ENCODE measurements around the gene MCRS1.

DNA sequence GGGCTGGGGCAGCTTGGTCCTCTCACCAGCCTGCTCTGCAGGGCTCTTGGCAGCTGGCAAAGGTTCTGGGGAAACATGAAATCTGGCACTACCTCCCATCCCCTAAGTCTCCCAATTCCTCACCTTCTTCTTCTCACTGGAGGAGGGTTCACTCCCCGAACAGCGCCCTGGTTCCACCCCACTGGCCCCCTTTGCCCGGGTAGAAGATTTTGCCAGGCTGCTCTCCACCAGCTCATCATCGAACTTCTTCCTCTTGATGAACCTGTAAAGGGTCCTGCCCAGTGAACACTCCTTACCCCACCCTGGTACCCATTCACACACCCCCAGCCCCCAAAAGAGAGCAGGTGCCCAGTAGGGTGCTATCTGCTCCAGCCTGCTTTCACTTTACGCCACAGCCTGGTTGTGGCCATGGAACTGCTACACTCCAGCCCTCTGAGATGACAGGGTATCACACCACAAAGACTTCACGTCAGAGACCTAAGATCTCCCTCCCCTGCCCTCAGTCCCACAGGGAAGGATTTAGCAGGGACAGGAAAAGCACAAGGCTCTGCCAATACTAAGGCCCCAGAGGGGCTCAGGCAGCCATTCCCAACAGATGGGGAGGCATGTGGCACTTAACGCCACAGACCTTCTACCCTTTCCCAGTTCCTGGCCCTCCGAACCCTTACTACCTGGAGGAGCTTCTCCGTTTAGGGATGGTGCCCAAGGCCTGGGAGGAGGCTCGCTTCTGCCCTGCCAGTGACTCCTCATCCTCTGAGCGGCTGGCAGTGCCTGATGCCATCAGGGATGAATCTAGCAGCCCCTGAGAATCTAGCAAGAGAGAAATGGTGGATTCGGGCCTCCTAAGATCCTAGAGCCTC, 2.3 kb downstream of the MCRS1 start:
- TF ChIP-seq CTCF (IDR thresholded peaks at IDR 0.05) (no peak), POLR2A (IDR thresholded peaks at IDR 0.05) (no peak)
